Motor neuron (in vitro differentiated cells): ENCODE results near the gene FGD2. TPM values are rescaled to one million over a fixed set of nuclear protein-coding genes. Genes with fewer than 3 reads are reported as not detected.
A peak's percentile ranks its signal among the peaks of the same experiment; 100 is the strongest.

Experiments
- ATAC-seq, 8 experiments: fragments of 200-7000 bp; cut with Tn5 transposase; replicated peaks in 6 of 8; 2 replicates each; pipeline ENCODE4 v1.8.0; 2021; ENCODE audit warnings: mild to moderate bottlenecking in 8 of 8, moderate library complexity in 8 of 8
- H3K27ac ChIP-seq, 2 donors: fragments of 250-450 bp; sonication (Bioruptor Pico); 2 replicates each; pipeline ENCODE4 v1.9.0; 2021; ENCODE audit warnings: antibody characterized with exemption in 2 of 2, mild to moderate bottlenecking in 2 of 2, moderate library complexity in 1 of 2
- H3K4me1 ChIP-seq, 2 donors: fragments of 250-450 bp; sonication (Bioruptor Pico); replicated peaks in 1 of 2; 2 replicates each; pipeline ENCODE4 v1.6.1; 2021; ENCODE audit warnings: antibody characterized with exemption in 2 of 2, mild to moderate bottlenecking in 2 of 2, moderate library complexity in 1 of 2
- H3K4me3 ChIP-seq, 5 donors: fragments of 250-450 bp; sonication (Bioruptor Pico); 2 replicates each; pipeline ENCODE4 v1.9.0; 2021; ENCODE audit warnings: antibody characterized with exemption in 5 of 5, mild to moderate bottlenecking in 5 of 5, moderate library complexity in 4 of 5
- WGBS, 10 experiments: fragments of 450-650 bp; shearing (Covaris generic); methylation state at CpG; one replicate each; pipeline ENCODE4 v1.0.0; 2022; 5-methylcytosine and 5-hydroxymethylcytosine counted together
- in situ Hi-C, 9 experiments: fragments of 400-800 bp; cut with MboI; loops; one replicate each; pipeline ENCODE4 v1.15.0; 2021; ENCODE audit warnings: low sequenced_read_pairs in 9 of 9, low pct_unique_long_range_greater_than_20kb in 2 of 9; ENCODE audit not compliant: unreplicated experiment in 9 of 9
- total RNA-seq, 8 experiments: library from RNA; unstranded; fragments of 300-600 nt; gene quantifications; 2 replicates each; pipeline versions ENCODE4 v1.2.3 to v1.2.4, GENCODE V29; 2022

The FGD2 gene
- total RNA-seq, 8 experiments from 2014 or later, result 0.14 to 1.8 (median 0.53) TPM; not detected in 2

GRCh38 chr6:37068356-37069270 is 63.2 kb downstream of the FGD2 start:
- in situ Hi-C loops, result loop anchor here in 2 of 9 experiments (25.0 kb wide), 1 partner anchor 94 kb away; the partner anchor contains the start of gene PIM1 (in 2 of the 2)
- ATAC-seq, result peak in 4 of 8 experiments; percentile 22 to 70 (median 50)
- Histone ChIP-seq H3K4me1 (peaks cover 2 to 10% of the 10 kb centered on the region in 2 donors), H3K27ac (no peak overlapping the region), H3K4me3 (no peak overlapping the region)
- 71 to 100% (median 91%) methylated on average over 1 to 12 of the region's 17 CpGs; no CpG with 5 or more reads in 3 of the 10 experiments for whole genome bisulfite sequencing, 10 experiments

DNA sequence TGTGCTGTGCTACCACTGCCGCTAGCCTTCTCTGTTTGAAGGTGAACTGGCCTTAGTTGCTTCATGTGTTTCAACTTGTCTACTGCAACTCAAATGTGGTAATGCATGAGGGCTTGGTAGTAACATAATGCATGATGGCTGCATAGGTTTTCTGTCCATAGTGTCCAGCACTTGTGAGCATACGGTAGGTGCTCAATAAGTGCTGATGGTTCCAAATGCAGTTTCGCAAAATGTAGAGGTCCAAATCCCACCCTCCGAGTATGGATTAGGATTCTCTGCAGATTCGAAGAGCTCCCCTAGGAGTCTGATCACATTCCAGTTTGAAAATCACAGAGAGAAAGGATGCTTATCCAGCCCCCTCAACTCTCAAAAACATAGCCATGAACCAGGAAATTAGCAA is 64.2 kb downstream of the FGD2 start:
- in situ Hi-C loops, result loop anchor here in 2 of 9 experiments (25.0 kb wide), 1 partner anchor 93 kb away; the partner anchor contains the start of gene PIM1 (in 2 of the 2)
- peaks cover 10 to 20% of the 10 kb centered on the region in 2 donors for H3K4me1 ChIP-seq
- no peak overlapping the region for H3K27ac ChIP-seq
- ATAC-seq, result no peak
- H3K4me3 ChIP-seq, result no peak overlapping the region
- 52 to 100% (median 82%) methylated on average over 1 to 4 of the region's 5 CpGs; no CpG with 5 or more reads in 1 of the 10 experiments for WGBS, 10 experiments

DNA sequence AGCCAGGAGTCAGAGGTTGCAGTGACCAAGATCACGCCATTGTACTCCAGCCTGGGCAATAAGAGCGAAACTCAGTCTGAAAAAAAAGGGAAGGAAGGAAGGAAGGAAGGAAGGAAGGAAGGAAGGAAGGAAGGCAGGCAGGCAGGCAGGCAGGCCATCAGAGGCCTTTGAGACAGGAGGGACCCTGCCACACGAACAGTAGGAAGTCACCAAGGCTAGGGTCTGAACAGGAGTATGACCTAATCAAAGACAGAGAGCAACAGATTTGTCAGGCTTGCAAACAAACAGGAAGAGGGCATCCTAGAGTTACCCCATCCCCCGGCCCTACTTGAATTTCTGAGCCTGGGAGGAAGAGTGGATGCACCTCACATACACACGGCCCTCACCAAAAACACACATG is 67.1 kb downstream of the FGD2 start:
- H3K4me3 ChIP-seq, result no peak overlapping the region
- ATAC-seq, result no peak
- WGBS, 10 experiments, result 70 to 100% (median 89%) methylated on average over 2 to 3 of the region's 5 CpGs; no CpG with 5 or more reads in 5 of the 10 experiments
- in situ Hi-C loops, result loop anchor here in 2 of 9 experiments (25.0 kb wide), 1 partner anchor 90 kb away; the partner anchor contains the start of gene PIM1 (in 2 of the 2)
- no peak overlapping the region for H3K27ac ChIP-seq
- H3K4me1 ChIP-seq, result peaks cover 10 to 21% of the 10 kb centered on the region in 2 donors

GRCh38 chr6:37074053-37074827 is 68.8 kb downstream of the FGD2 start:
- WGBS, 10 experiments, result 66 to 100% (median 89%) methylated on average over 3 to 10 of the region's 12 CpGs
- H3K4me1 ChIP-seq, result peaks cover 8 to 24% of the 10 kb centered on the region in 2 donors
- peak in 7 of 8 experiments; percentile 9 to 99 (median 98) for ATAC-seq
- H3K4me3 ChIP-seq, result no peak overlapping the region
- H3K27ac ChIP-seq, result peak overlapping the region; percentile 33 to 53
- in situ Hi-C loops, result loop anchor here in 2 of 9 experiments (25.0 kb wide), 1 partner anchor 88 kb away; the partner anchor contains the start of gene PIM1 (in 2 of the 2)

DNA sequence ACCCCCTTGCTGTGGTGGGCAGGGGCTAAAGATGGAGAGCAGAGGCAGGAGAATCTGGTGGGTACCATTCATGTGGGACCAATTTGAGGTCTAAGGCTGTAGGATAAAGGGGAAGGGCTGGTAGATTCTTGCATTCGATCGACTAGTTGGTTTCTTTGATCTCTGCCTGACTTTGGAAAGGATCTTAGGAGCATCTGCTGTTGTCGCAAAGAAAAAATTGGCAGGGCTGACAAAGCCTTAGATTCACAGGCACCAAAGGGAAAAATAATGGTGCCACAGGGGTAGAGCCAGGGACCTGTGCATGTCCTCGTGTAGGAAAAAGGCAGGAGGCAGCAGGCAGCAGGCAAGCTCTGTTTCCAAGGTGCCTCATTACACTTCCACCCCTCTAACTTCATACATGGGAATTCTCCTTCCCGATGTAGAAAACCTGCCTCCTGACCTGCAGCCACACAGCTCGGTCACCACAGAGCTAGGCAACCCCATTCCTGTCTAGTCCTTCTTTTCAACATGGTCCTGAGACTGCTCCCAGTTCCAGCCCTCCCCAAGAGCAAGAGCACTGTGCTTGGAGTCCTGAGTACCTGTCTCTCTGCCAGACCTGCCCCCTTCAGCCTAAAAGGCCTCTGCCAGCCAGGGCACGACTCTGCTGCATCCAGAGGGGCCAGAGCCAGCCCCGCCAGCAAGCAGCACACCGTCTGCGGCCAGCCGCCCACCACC is 71.9 kb downstream of the FGD2 start:
- ATAC-seq, result peak in 2 of 8 experiments; percentile 13 to 14
- 40 to 80% (median 68%) methylated on average over 1 to 6 of the region's 11 CpGs; no CpG with 5 or more reads in 5 of the 10 experiments for WGBS, 10 experiments
- Histone ChIP-seq H3K4me3 (no peak overlapping the region), H3K4me1 (peaks cover 8 to 18% of the 10 kb centered on the region in 2 donors), H3K27ac (no peak overlapping the region)
- in situ Hi-C loops, result no loop called here

- Histone ChIP-seq H3K27ac (no peak overlapping the region), H3K4me3 (no peak overlapping the region), H3K4me1 (peaks cover 8 to 18% of the 10 kb centered on the region in 2 donors)
- peak in 3 of 8 experiments; percentile 96 to 98 (median 97) for ATAC-seq
- WGBS, 10 experiments, result 37 to 44% methylated on average over 2 to 7 of the region's 12 CpGs; no CpG with 5 or more reads in 8 of the 10 experiments
- in situ Hi-C loops, result no loop called here
Measured at GRCh38 chr6:37077905-37078296, 72.4 kb downstream of the FGD2 start.

Other genes with a start within 250 kb of the FGD2 start
- gene CPNE5, start 166.2 kb upstream of the FGD2 start, total RNA-seq, result 1 to 10 TPM in 6 of 8 experiments, under 1 TPM in 2; 0.45 to 3.1 (median 1.7) TPM
- 10 to 100 TPM; 36.4 to 77.1 (median 48.4) TPM for gene PPIL1, start 130.9 kb upstream of the FGD2 start, total RNA-seq
- gene C6orf89, start 119.7 kb upstream of the FGD2 start, total RNA-seq, result 10 to 100 TPM; 22.2 to 55.6 (median 34.5) TPM
- gene PI16, start 50.9 kb upstream of the FGD2 start, total RNA-seq, result 1 to 10 TPM in 2 of 8 experiments, under 1 TPM in 4, not detected in 2; 0.09 to 3.4 (median 0.30) TPM
- 100 to 1,000 TPM in 6 of 8 experiments, 10 to 100 TPM in 2; 84.8 to 271 (median 119) TPM for gene MTCH1, start 19.5 kb upstream of the FGD2 start, total RNA-seq
- gene PIM1, start 164.5 kb downstream of the FGD2 start, total RNA-seq, result 10 to 100 TPM in 5 of 8 experiments, 1 to 10 TPM in 3; 3.1 to 26.3 (median 17.9) TPM